ENCODE results near the gene MSRB1. TPM values are rescaled to one million over a fixed set of nuclear protein-coding genes. Genes with fewer than 3 reads are reported as not detected.

MSRB1 gene
- total RNA-seq, 6 experiments from 2014 or later = 21.0 to 27.4 (median 22.7) TPM

DNA sequence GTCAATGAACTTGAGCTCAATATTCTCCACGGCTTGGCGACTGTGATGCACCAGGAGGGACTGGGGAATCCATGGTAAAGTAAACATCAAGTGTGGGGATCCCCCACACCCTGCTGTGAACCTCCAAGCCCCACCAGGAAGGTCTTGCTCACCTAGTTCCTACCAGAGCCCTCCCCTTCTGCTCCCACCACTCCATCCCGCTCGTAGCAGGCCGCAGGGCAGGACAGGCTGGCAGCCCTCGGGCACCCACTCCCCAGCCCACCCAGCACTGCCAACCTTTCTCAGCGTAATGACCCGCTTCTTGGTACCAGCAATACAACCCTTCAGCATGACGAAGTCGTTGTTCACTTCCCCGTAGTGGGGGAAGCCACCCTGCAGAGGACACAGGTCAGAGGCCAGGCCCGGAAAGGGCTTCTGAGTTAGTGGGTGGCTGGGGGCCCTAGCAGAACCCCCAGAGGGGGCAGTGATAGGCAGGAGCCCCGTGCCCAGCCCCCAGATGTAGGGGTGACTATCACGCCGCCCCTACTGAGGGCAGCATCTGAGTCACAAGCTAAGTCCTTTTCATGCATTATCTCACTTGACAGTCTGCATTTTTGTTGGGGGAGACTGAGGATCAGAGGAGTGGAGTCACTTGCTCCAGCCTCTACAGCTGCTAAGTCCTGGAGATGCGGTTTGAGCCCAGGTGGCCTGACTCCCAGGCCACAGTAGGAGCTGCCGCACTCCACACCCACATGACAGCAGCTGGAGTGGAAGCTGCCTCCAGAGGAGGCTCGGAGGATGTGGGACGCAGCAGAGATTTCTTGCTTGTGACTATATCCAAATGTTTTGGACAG is 2.8 kb upstream of the MSRB1 start:
- Mint-ChIP-seq H3K9me3 (no peaks in the 10 kb centered on the region), H3K27me3 (ENCODE audit: insufficient read depth) (peaks cover 6% of the 10 kb centered on the region), H3K27ac (no peak overlapping the region), H3K4me3 (no peak overlapping the region), H3K36me3 (ENCODE audit: low read depth) (no peaks in the 10 kb centered on the region), H3K4me1 (ENCODE audit: low read depth) (peaks cover 9% of the 10 kb centered on the region)
- TF ChIP-seq, protein P1, sequence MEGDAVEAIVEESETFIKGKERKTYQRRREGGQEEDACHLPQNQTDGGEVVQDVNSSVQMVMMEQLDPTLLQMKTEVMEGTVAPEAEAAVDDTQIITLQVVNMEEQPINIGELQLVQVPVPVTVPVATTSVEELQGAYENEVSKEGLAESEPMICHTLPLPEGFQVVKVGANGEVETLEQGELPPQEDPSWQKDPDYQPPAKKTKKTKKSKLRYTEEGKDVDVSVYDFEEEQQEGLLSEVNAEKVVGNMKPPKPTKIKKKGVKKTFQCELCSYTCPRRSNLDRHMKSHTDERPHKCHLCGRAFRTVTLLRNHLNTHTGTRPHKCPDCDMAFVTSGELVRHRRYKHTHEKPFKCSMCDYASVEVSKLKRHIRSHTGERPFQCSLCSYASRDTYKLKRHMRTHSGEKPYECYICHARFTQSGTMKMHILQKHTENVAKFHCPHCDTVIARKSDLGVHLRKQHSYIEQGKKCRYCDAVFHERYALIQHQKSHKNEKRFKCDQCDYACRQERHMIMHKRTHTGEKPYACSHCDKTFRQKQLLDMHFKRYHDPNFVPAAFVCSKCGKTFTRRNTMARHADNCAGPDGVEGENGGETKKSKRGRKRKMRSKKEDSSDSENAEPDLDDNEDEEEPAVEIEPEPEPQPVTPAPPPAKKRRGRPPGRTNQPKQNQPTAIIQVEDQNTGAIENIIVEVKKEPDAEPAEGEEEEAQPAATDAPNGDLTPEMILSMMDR (IDR thresholded peaks at IDR 0.05) = no peak
- no peak for DNase-seq

DNA sequence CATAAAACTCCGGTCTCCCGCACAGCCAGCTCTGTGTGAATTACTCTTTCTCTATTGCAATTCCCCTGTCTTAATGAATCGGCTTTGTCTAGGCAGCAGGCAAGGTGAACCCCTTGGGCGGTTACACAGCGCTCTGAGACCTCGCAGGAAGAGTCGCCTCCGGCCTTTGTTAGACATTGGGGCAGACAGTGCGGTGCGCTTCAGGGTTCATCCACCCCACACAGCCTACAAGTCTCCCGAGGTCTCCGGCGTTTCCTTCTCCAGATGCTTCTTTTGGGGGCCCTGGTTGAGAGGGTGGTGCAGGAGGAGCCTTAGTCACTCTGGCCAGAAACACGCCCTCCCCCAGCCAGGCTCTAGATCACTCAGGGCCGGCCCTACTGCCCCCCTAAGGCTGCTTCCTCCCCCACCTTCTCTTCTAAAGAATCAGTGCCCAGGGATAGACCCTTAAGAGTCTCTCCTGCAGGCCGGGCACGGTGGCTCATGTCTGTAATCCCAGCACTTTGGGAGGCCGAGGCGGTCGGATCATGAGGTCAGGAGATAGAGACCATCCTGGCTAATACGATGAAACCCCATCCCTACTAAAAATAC is 1.7 kb upstream of the MSRB1 start:
- 0 out of 2 replicates have a peak overlapping the region, but pooled peaks have one; percentile 7 for H3K27ac Mint-ChIP-seq

DNA sequence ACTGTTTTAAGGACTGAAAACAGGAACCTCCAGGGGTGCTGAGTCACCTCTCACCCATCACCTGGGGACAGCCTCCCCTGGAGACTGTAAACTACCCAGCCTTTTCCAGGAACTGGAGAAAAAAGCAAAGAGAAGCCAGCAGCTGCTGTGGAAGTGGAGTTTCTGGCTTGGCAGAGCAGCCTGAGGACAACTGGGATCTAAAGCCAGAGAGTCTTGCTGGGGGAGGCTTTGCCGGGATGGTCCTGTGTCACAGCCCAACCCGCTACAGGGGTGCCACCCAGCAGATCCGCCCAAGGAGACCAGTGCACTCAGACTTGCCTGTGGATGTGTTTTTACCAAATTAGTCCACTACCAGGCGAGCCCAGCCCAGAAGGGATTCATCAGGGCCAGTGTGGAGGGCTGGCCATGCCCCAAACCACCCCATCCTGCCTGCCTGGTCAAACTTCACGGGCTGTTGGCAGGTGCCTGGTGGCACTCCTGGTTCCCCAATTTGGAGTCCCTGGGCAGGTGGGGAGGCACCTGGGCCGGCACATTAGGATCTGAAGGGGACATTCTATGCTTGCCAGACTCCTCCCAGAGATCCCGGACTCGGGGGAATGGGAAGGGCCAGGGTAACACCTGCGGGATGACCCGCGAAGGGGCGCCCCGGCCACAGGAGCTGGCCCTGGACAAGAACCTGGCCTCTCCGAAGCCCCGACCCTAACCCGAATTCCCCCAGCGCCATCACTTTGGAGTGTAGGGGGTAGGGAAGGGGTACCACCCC is 771 bp downstream of the MSRB1 start:
- no peak for DNase-seq
- Mint-ChIP-seq H3K4me1 (ENCODE audit: low read depth) (peaks cover 9% of the 10 kb centered on the region), H3K9me3 (no peaks in the 10 kb centered on the region), H3K4me3 (peak overlapping the region; percentile 91), H3K27me3 (ENCODE audit: insufficient read depth) (peaks cover 4% of the 10 kb centered on the region), H3K36me3 (ENCODE audit: low read depth) (no peaks in the 10 kb centered on the region; the same call in 1 of the 2 replicates), H3K27ac (no peak overlapping the region; the same call in 1 of the 2 replicates)
- TF ChIP-seq, protein P1 (IDR thresholded peaks at IDR 0.05) = no peak

More for the DNA sequence above, 1.7 kb upstream of the MSRB1 start:
- Mint-ChIP-seq H3K9me3 (no peaks in the 10 kb centered on the region), H3K4me3 (no peak overlapping the region), H3K27me3 (ENCODE audit: insufficient read depth) (peaks cover 6% of the 10 kb centered on the region), H3K4me1 (ENCODE audit: low read depth) (peaks cover 9% of the 10 kb centered on the region), H3K36me3 (ENCODE audit: low read depth) (no peaks in the 10 kb centered on the region)
- DNase-seq = no peak
- TF ChIP-seq, protein P1 (IDR thresholded peaks at IDR 0.05) = no peak

DNA sequence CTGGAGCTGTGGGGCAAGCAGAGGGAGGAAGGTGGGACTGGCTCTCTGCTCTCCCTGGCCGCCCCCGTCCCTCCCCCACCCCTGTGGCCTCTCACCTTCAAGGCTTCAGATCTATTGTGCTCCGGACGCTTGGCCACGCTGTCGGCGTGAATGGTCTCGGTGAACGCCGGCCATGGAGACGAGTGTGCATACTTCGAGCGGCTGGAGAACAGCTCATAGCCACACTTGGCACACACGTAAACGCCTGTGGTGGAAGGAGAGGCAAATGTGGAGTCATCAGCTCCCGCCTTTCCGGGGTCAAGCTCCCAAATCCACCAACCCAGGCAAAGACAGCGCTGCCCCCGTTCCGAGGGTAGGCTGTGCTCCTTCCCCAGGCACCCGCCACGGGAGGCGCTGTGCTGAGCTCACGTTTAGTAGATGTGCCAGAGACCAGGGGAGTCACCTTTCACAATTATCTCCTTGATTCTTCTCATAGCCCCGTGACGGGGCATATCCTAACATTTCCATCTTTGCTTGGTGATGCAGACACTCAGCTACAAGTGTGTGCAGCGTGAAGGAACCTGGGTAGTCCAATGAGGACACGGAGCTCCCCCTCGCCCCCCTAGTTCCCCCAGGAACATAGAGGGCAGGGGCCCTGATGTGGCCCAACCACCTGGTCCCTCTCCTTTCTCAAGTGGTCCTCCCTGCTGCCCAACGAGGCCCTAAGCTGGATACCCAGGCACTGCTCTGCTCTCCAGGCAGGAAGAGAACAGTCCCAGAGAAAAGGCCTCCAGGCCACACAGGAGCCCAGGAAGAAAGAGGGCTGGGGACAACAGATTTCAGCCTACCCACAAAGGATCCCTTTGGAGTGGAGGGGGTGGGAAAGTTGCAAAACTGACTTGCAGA is 1.6 kb downstream of the MSRB1 start:
- H3K4me3 Mint-ChIP-seq = peak overlapping the region; percentile 91
- no peaks in the 10 kb centered on the region; the same call in 1 of the 2 replicates for H3K36me3 Mint-ChIP-seq (ENCODE audit: low read depth)
- H3K27ac Mint-ChIP-seq = no peak overlapping the region
- peaks cover 2% of the 10 kb centered on the region for H3K27me3 Mint-ChIP-seq (ENCODE audit: insufficient read depth)
- no peaks in the 10 kb centered on the region for H3K9me3 Mint-ChIP-seq
- TF ChIP-seq, protein P1 (IDR thresholded peaks at IDR 0.05) = peak; percentile 44; the same call in 1 of the 2 replicates
- peaks cover 9% of the 10 kb centered on the region for H3K4me1 Mint-ChIP-seq (ENCODE audit: low read depth)
- no peak for DNase-seq
